Progenitor cell of endocrine pancreas (in vitro differentiated cells): ENCODE results near the gene RAD9A. TPM values are rescaled to one million over a fixed set of nuclear protein-coding genes. Genes with fewer than 3 reads are reported as not detected.

Experiments
- DNase-seq: peaks from one replicate; pipeline ENCODE4 v3.0.0; 2021; ENCODE audit warnings: low spot score; ENCODE audit not compliant: unreplicated experiment
- H3K27ac Mint-ChIP-seq: 2 replicates; pipeline ENCODE4 v1.8.0; 2021; ENCODE audit warnings: mild to moderate bottlenecking, moderate library complexity, mixed read lengths
- H3K27me3 Mint-ChIP-seq: 2 replicates; pipeline ENCODE4 v1.8.0; 2021; ENCODE audit warnings: mixed read lengths
- H3K36me3 Mint-ChIP-seq: 2 replicates; pipeline ENCODE4 v1.8.0; 2022; ENCODE audit warnings: mixed read lengths; ENCODE audit not compliant: insufficient read depth
- H3K4me1 Mint-ChIP-seq: 2 replicates; pipeline ENCODE4 v1.8.0; 2021; ENCODE audit warnings: low read depth, mixed read lengths
- H3K4me3 Mint-ChIP-seq: 2 replicates; pipeline ENCODE4 v1.8.0; 2021; ENCODE audit warnings: low read depth, mild to moderate bottlenecking, moderate library complexity, mixed read lengths
- H3K9me3 Mint-ChIP-seq: 2 replicates; pipeline ENCODE4 v1.8.0; 2021; ENCODE audit warnings: low read depth, mixed read lengths
- total RNA-seq: library from RNA; stranded (reverse); gene quantifications from 2 replicates; pipeline ENCODE4 v1.2.1, GENCODE V29; 2021
- TF ChIP-seq, protein P1 (sequence below): fragments of 200-600 bp; sonication (generic); IDR thresholded peaks from one replicate; pipeline ENCODE4 v1.5.0; 2021; ENCODE audit warnings: antibody characterized with exemption, mild to moderate bottlenecking; ENCODE audit not compliant: unreplicated experiment

Gene RAD9A
- total RNA-seq, 1 donor from 2014 or later: 39.0 TPM

DNA sequence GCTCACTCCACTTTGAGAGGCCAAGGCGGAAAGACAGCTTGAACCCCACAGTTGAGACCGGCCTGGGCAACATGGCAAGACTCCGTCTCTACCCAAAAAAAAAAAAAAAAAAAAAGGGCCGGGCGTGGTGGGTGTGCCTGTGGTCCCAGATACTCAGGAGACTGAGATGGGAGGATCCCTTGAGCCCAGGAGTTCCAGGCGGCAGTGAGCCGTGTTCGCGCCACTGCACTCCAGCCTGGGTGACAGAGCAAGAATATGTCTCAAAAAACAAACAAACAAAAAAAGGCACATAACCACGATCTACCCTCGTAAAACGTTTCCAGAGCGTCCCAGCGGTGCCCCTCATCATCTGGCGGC lies 861 bp upstream of the RAD9A start:
- peaks cover 2% of the 10 kb centered on the region for H3K36me3 Mint-ChIP-seq
- no peak for DNase-seq
- peak overlapping the region; percentile 94 for H3K27ac Mint-ChIP-seq
- H3K9me3 Mint-ChIP-seq: no peaks in the 10 kb centered on the region
- peaks cover 17% of the 10 kb centered on the region for H3K4me1 Mint-ChIP-seq
- TF ChIP-seq, protein P1, sequence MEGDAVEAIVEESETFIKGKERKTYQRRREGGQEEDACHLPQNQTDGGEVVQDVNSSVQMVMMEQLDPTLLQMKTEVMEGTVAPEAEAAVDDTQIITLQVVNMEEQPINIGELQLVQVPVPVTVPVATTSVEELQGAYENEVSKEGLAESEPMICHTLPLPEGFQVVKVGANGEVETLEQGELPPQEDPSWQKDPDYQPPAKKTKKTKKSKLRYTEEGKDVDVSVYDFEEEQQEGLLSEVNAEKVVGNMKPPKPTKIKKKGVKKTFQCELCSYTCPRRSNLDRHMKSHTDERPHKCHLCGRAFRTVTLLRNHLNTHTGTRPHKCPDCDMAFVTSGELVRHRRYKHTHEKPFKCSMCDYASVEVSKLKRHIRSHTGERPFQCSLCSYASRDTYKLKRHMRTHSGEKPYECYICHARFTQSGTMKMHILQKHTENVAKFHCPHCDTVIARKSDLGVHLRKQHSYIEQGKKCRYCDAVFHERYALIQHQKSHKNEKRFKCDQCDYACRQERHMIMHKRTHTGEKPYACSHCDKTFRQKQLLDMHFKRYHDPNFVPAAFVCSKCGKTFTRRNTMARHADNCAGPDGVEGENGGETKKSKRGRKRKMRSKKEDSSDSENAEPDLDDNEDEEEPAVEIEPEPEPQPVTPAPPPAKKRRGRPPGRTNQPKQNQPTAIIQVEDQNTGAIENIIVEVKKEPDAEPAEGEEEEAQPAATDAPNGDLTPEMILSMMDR: no peak
- H3K4me3 Mint-ChIP-seq: peak overlapping the region; percentile 84
- peaks cover 10% of the 10 kb centered on the region for H3K27me3 Mint-ChIP-seq

DNA sequence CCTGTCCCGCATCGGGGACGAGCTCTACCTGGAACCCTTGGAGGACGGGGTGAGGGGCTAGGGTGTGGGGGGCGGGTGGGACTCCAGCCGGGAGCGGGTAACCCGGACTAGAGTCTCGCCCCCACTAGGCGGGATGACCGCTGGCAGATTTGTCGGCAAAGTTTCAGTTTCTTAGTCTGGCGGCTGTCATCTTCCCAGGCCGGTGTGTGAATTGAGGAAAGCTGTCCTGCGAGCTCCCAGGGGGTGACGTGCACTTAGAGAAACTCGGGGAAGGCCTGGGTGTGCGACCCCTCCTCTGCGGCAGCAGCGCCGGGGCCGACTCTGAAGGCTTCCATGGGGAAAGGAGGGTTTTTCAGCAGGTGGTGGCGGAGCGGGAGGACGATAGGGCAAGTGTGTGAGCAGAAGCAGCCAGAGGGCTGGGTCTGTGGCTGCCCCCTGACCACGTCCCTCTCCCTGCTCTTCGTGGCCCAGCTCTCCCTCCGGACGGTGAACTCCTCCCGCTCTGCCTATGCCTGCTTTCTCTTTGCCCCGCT lies 463 bp downstream of the RAD9A start:
- Mint-ChIP-seq H3K36me3 (peaks cover 5% of the 10 kb centered on the region), H3K27me3 (peaks cover 4% of the 10 kb centered on the region), H3K4me1 (peaks cover 17% of the 10 kb centered on the region), H3K4me3 (peak overlapping the region; percentile 84), H3K9me3 (no peaks in the 10 kb centered on the region), H3K27ac (peak overlapping the region; percentile 94)
- no peak for DNase-seq
- TF ChIP-seq, protein P1: no peak

DNA sequence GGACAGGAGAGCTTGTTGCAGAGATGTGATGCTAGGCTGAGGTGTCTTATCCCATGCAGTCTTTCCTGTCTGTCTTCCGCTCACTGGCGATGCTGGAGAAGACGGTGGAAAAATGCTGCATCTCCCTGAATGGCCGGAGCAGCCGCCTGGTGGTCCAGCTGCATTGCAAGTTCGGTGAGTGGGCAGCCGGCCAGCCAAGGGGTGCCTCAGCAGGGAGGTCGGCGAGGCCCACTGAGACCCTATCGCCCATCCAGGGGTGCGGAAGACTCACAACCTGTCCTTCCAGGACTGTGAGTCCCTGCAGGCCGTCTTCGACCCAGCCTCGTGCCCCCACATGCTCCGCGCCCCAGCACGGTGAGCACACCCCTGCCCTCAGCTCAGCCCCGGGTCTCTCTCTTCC lies 1.7 kb downstream of the RAD9A start:
- Mint-ChIP-seq H3K4me1 (peaks cover 17% of the 10 kb centered on the region), H3K27me3 (no peaks in the 10 kb centered on the region), H3K27ac (no peak overlapping the region), H3K9me3 (no peaks in the 10 kb centered on the region), H3K36me3 (peaks cover 7% of the 10 kb centered on the region), H3K4me3 (peak overlapping the region; percentile 84)
- TF ChIP-seq, protein P1: no peak
- no peak for DNase-seq

DNA sequence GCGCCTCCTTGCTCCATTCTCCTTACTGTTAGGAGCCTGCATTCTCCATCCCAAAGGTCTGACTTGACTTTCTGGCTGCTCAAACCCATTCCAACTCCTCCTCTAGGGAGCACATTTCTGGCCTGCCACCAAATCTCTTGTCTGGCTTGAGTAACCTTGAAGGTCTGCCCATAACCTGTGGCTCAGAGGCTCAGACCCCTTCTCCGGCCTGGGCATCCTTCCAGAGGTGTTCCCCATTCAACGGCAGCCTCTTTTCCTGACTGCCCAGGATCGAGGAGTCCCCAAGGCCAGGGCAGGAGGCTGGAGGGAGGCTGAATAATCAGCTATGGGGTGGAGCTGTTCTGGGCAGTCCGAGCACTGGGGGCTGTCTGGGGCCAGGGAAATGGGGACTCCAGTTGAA lies 2.2 kb downstream of the RAD9A start:
- TF ChIP-seq, protein P1: no peak
- Mint-ChIP-seq H3K9me3 (no peaks in the 10 kb centered on the region), H3K4me1 (peaks cover 17% of the 10 kb centered on the region), H3K27ac (no peak overlapping the region), H3K36me3 (peaks cover 7% of the 10 kb centered on the region), H3K27me3 (no peaks in the 10 kb centered on the region), H3K4me3 (peak overlapping the region; percentile 42)
- no peak for DNase-seq

DNA sequence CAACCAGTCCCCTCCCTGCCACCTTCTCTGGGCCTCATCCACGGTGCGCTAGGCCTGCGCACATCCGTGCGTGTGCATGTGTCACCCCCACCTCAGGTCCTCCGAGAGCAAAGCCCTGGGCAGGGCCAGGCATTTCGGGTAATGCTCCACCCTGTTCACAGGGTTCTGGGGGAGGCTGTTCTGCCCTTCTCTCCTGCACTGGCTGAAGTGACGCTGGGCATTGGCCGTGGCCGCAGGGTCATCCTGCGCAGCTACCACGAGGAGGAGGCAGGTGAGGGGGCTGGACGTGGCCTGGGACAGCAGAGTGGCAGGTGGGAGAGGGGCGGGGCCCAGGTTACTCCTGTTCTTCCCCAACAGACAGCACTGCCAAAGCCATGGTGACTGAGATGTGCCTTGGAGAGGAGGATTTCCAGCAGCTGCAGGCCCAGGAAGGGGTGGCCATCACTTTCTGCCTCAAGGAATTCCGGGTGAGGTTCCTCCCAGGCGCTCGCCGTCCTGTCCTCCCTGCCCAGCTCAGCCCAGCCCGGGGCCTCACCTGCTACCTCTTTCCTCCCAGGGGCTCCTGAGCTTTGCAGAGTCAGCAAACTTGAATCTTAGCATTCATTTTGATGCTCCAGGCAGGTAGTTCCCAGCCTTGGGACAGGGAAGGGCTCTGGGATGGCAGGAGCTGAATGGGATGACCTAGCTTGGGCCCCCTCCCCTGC lies 3.9 kb downstream of the RAD9A start:
- Mint-ChIP-seq H3K27ac (no peak overlapping the region), H3K4me1 (peaks cover 16% of the 10 kb centered on the region), H3K36me3 (peaks cover 7% of the 10 kb centered on the region), H3K9me3 (no peaks in the 10 kb centered on the region), H3K4me3 (no peak overlapping the region), H3K27me3 (no peaks in the 10 kb centered on the region)
- TF ChIP-seq, protein P1: no peak
- DNase-seq: no peak
